Heart left ventricle (tissue), 13 donors: ENCODE data around the gene EIF2S3.

Experiments
- CTCF ChIP-seq, 12 donors: fragments of 200-600 bp; sonication (generic) in 4 of 12; IDR thresholded peaks; one replicate each; pipeline versions ENCODE4 v1.5.0 to v1.8.0; 2018 to 2022; ENCODE audit warnings: antibody characterized with exemption in 12 of 12, mild to moderate bottlenecking in 5 of 12
- POLR2A ChIP-seq, 2 donors: fragments of 450-650 bp; IDR thresholded peaks; one replicate each; pipeline ENCODE4 v1.6.1; 2017; ENCODE audit warnings: antibody characterized with exemption in 2 of 2, mild to moderate bottlenecking in 2 of 2, moderate library complexity in 2 of 2
- donor health status: ischemic (EF 13 %, LVEDD 7.1; RV severe dilation, severe dysfunction).
- donor health status: DM: no; HTN: yes; CAD: no.
- donor health status: DM: no; HTN: no; CAD: no.
- donor health status: ischemic (EF 25% LVEDD 6.9; RV normal size, moderate dysfunction).
- donor health status: ischemic (EF 25% LVEDD 5.7; RV mildly dilated, moderate dysfunction).
- donor health status: ischemic (EF 35%, LVEDD 5.7; RV mildly dilated, moderate dysfunction).
- donor health status: nonischemic (EF 11% LVEDD 7.7; RV severe dilation, severe dysfunction).
- donor health status: DM: yes; HTN: yes; CAD: no.
- donor health status: PGD.
- donor health status: ischemic (EF 29% LVEDD 5.4; RV normal size, mild dysfunction).
- donor health status: nonischemic (EF 23%, LVEDD 6.1; RV moderate dilation, normal function).

- TF ChIP-seq CTCF (IDR thresholded peaks at IDR 0.05) (no peak), POLR2A (IDR thresholded peaks at IDR 0.05) (no peak)
Measured at GRCh38 chrX:24020306-24020876, 34.4 kb upstream of the EIF2S3 start.
